IMR-90 (cell line): ENCODE measurements around the gene XRCC4. TPM values are rescaled to one million over a fixed set of nuclear protein-coding genes. Genes with fewer than 3 reads are reported as not detected.

ENCODE experiments used
- ATAC-seq: fragments of 200-7000 bp; cut with Tn5 transposase; 2 replicates; pipeline ENCODE4 v1.9.1; 2020; ENCODE audit warnings: low read depth, mild to moderate bottlenecking, moderate library complexity
- BruUV-seq: library from RNA; stranded (reverse); fragments of 400-500 nt; replicated peaks from 2 replicates; lab custom pipeline; 2021; lab: Mats Ljungman, UMichigan
- CTCF ChIA-PET: fragments of 300-600 bp; formaldehyde crosslinking; extraction: SDS; loops from one replicate; lab custom pipeline; 2021; ENCODE audit warnings: antibody characterized with exemption; lab: Yijun Ruan, JAX
- POLR2A ChIA-PET: fragments of 300-600 bp; sonication (Branson Sonifier 250); formaldehyde crosslinking; loops from one replicate; lab custom pipeline; 2022; ENCODE audit warnings: antibody characterized with exemption; ENCODE audit not compliant: unreplicated experiment; lab: Charles Lee
- DNase-seq: peaks from one replicate; pipeline ENCODE4 v3.0.0; 2013
- H2AFZ ChIP-seq: replicated peaks from 2 replicates; pipeline ENCODE3; 2013; ENCODE audit warnings: low read length, mild to moderate bottlenecking; ENCODE audit not compliant: poor library complexity
- H2AK5ac ChIP-seq: 2 replicates; pipeline ENCODE4 v1.6.1; 2013; ENCODE audit warnings: low read depth, low read length, inconsistent platforms
- H2AK9ac ChIP-seq: replicated peaks from 2 replicates; pipeline ENCODE3; 2013; ENCODE audit warnings: mild to moderate bottlenecking, low read depth, low read length, moderate library complexity; ENCODE audit not compliant: poor library complexity
- H2BK120ac ChIP-seq: 2 replicates; pipeline ENCODE4 v1.6.1; 2013; ENCODE audit warnings: low read depth, low read length, inconsistent platforms
- H2BK15ac ChIP-seq: 3 replicates; pipeline ENCODE4 v1.6.1; 2013; ENCODE audit warnings: low read depth, low read length, inconsistent platforms
- H2BK20ac ChIP-seq: 2 replicates; pipeline ENCODE4 v1.6.1; 2013; ENCODE audit warnings: low read depth, mild to moderate bottlenecking, inconsistent platforms, low read length, moderate library complexity
- H2BK5ac ChIP-seq: 2 replicates; pipeline ENCODE4 v1.6.1; 2013; ENCODE audit warnings: mild to moderate bottlenecking, low read depth, low read length, inconsistent platforms; ENCODE audit not compliant: poor library complexity, severe bottlenecking
- H3K14ac ChIP-seq: replicated peaks from 2 replicates; pipeline ENCODE4 v1.6.1; 2013; ENCODE audit warnings: low read depth, low read length, inconsistent platforms
- H3K18ac ChIP-seq: 2 replicates; pipeline ENCODE4 v1.6.1; 2013; ENCODE audit warnings: low read depth, low read length, control low read depth
- H3K23ac ChIP-seq: 2 replicates; pipeline ENCODE4 v1.6.1; 2013; ENCODE audit warnings: low read depth, low read length, inconsistent platforms
- H3K27ac ChIP-seq: 2 replicates; pipeline ENCODE4 v1.5.1; 2013; ENCODE audit warnings: mild to moderate bottlenecking, control low read depth, low read length; ENCODE audit not compliant: insufficient read depth
- H3K27me3 ChIP-seq: 2 replicates; pipeline ENCODE4 v1.6.1; 2013; ENCODE audit warnings: low read length; ENCODE audit not compliant: control insufficient read depth, insufficient read depth
- H3K36me3 ChIP-seq: 2 replicates; pipeline ENCODE4 v1.6.1; 2013; ENCODE audit warnings: low read length, mixed read lengths; ENCODE audit not compliant: control insufficient read depth, insufficient read depth
- H3K4ac ChIP-seq: 2 replicates; pipeline ENCODE4 v1.6.1; 2013; ENCODE audit warnings: low read depth, low read length, inconsistent platforms
- H3K4me1 ChIP-seq: 2 replicates; pipeline ENCODE4 v1.6.1; 2013; ENCODE audit warnings: low read length, mixed read lengths; ENCODE audit not compliant: control insufficient read depth, insufficient read depth
- H3K4me2 ChIP-seq: 2 replicates; pipeline ENCODE4 v1.6.1; 2013; ENCODE audit warnings: low read depth, mild to moderate bottlenecking, control low read depth, low read length, moderate library complexity
- H3K4me3 ChIP-seq: 2 replicates; pipeline ENCODE4 v1.5.1; 2013; ENCODE audit warnings: low read depth, mild to moderate bottlenecking, control low read depth, low read length, moderate library complexity; ENCODE audit not compliant: insufficient read depth
- H3K56ac ChIP-seq: 2 replicates; pipeline ENCODE4 v1.6.1; 2013; ENCODE audit warnings: low read length, inconsistent platforms; ENCODE audit not compliant: insufficient read depth; ENCODE audit errors: extremely low read depth
- H3K79me1 ChIP-seq, 2 experiments: 2 replicates each; pipeline ENCODE4 v1.6.1; 2013; ENCODE audit warnings: low read length in 2 of 2, inconsistent platforms in 1 of 2, low read depth in 1 of 2
- H3K9ac ChIP-seq: 2 replicates; pipeline ENCODE4 v1.6.1; 2013; ENCODE audit warnings: low read depth, low read length, control low read depth
- H3K9me1 ChIP-seq: 2 replicates; pipeline ENCODE4 v1.6.1; 2013; ENCODE audit warnings: low read length, inconsistent platforms; ENCODE audit not compliant: insufficient read depth
- H3K9me3 ChIP-seq: 2 replicates; pipeline ENCODE4 v1.6.1; 2013; ENCODE audit warnings: low read length; ENCODE audit not compliant: control insufficient read depth, insufficient read depth
- H4K20me1 ChIP-seq: 2 replicates; pipeline ENCODE4 v1.6.1; 2013; ENCODE audit warnings: low read length, inconsistent platforms; ENCODE audit not compliant: insufficient read depth
- H4K5ac ChIP-seq: 2 replicates; pipeline ENCODE4 v1.6.1; 2013; ENCODE audit warnings: mild to moderate bottlenecking, low read depth, low read length, control low read depth
- H4K8ac ChIP-seq, 2 experiments: 2 replicates each; pipeline ENCODE4 v1.6.1; 2013; ENCODE audit warnings: low read depth in 2 of 2, low read length in 2 of 2, control low read depth in 1 of 2, inconsistent platforms in 1 of 2
- H4K91ac ChIP-seq: 2 replicates; pipeline ENCODE4 v1.6.1; 2013; ENCODE audit warnings: low read depth, low read length, inconsistent platforms; ENCODE audit not compliant: insufficient read depth
- BHLHE40 ChIP-seq: fragments of 150-350 bp; IDR thresholded peaks from 2 replicates; pipeline ENCODE4 v1.6.1; 2016; ENCODE audit warnings: mild to moderate bottlenecking, low read depth, low read length
- CEBPB ChIP-seq: IDR thresholded peaks from 2 replicates; pipeline ENCODE4 v1.6.1; 2012; ENCODE audit warnings: low read depth, low read length, improper control_type of control experiment
- CHD1 ChIP-seq: IDR thresholded peaks from 2 replicates; pipeline ENCODE4 v1.6.1; 2012; ENCODE audit warnings: low read depth, low read length, improper control_type of control experiment
- CTCF ChIP-seq: conservative IDR thresholded peaks from 2 replicates; pipeline ENCODE4 v1.5.1; 2012; ENCODE audit warnings: mild to moderate bottlenecking, low read depth, low read length, improper control_type of control experiment
- MAFK ChIP-seq: IDR thresholded peaks from 2 replicates; pipeline ENCODE4 v1.6.1; 2012; ENCODE audit warnings: low read depth, low read length, improper control_type of control experiment
- MAZ ChIP-seq: IDR thresholded peaks from 2 replicates; pipeline ENCODE4 v1.6.1; 2012; ENCODE audit warnings: low read depth, mild to moderate bottlenecking, low read length, improper control_type of control experiment, moderate library complexity, borderline replicate concordance
- NFE2L2 ChIP-seq: fragments of 150-350 bp; IDR thresholded peaks from 2 replicates; pipeline ENCODE4 v1.6.1; 2016; ENCODE audit warnings: low read depth, mild to moderate bottlenecking, low read length
- POLR2A ChIP-seq: IDR thresholded peaks from 2 replicates; pipeline ENCODE4 v1.6.1; 2012; ENCODE audit warnings: mild to moderate bottlenecking, low read depth, low read length
- RAD21 ChIP-seq: IDR thresholded peaks from 2 replicates; pipeline ENCODE4 v1.6.1; 2012; ENCODE audit warnings: low read length, improper control_type of control experiment
- RFX5 ChIP-seq: IDR thresholded peaks from 2 replicates; pipeline ENCODE4 v1.8.0; 2012; ENCODE audit warnings: low read depth, mild to moderate bottlenecking, low read length, moderate library complexity
- USF2 ChIP-seq: fragments of 150-350 bp; IDR thresholded peaks from 2 replicates; pipeline ENCODE4 v1.6.1; 2017; ENCODE audit warnings: mild to moderate bottlenecking, antibody characterized with exemption, low read length, low read depth
- WGBS, 2 experiments: methylation state at CpG; one replicate each; pipeline versions ENCODE4 v1.1.5 to v1.1.7; 2013; ENCODE audit warnings: missing lambda C conversion rate in 2 of 2; ENCODE audit not compliant: insufficient read length in 1 of 2; ENCODE audit errors: extremely low coverage in 2 of 2; 5-methylcytosine and 5-hydroxymethylcytosine counted together
- dilution Hi-C: fragments of 300-500 bp; cut with HindIII; formaldehyde crosslinking; loops from one replicate; pipeline ENCODE4 v1.14.3; 2018; ENCODE audit warnings: low sequenced_read_pairs; ENCODE audit not compliant: unreplicated experiment
- in situ Hi-C: fragments of 300-500 bp; cut with MboI; formaldehyde crosslinking; loops from 3 replicates; pipeline ENCODE4 v1.14.3; 2019; ENCODE audit warnings: low sequenced_read_pairs, inconsistent platforms, mixed read lengths
- intact Hi-C: fragments of 100-400 bp; cut with micrococcal nuclease; formaldehyde crosslinking; loops from 2 replicates; pipeline ENCODE4 v1.10.0; 2022
- polyA plus RNA-seq, 3 experiments: library from polyadenylated mRNA; depleted of rRNA; stranded (reverse); fragments of >200 nt; gene quantifications; 2 replicates each; pipeline ENCODE4 v1.2.3, GENCODE V29; 2012; ENCODE audit warnings: low replicate concordance in 1 of 3
- total RNA-seq: library from RNA; depleted of rRNA; stranded (reverse); fragments of >200 nt; gene quantifications from 2 replicates; pipeline ENCODE4 v1.2.3, GENCODE V29; 2012

The XRCC4 gene
- total and polyA plus RNA-seq, 2 of the 4 experiments (the other 2 are of a cell fraction), result 3.5 to 4.7 TPM

GRCh38 chr5:83035373-83036100 lies 41.8 kb upstream of the XRCC4 start:
- Histone ChIP-seq H4K20me1 (no peaks in the 10 kb centered on the region), H3K18ac (no peak overlapping the region), H3K14ac (no peak overlapping the region), H3K36me3 (no peaks in the 10 kb centered on the region), H3K9me3 (no peaks in the 10 kb centered on the region), H3K4me3 (no peak overlapping the region), H3K4ac (no peak overlapping the region), H3K23ac (no peak overlapping the region), H3K27me3 (no peaks in the 10 kb centered on the region), H2BK20ac (no peak overlapping the region), H4K91ac (no peak overlapping the region), H4K5ac (no peak overlapping the region), H2BK5ac (no peak overlapping the region), H3K27ac (no peak overlapping the region), H3K9me1 (no peaks in the 10 kb centered on the region), H3K56ac (no peak overlapping the region), H2BK120ac (no peak overlapping the region), H2AFZ (no peak overlapping the region), H3K9ac (no peak overlapping the region), H2AK9ac (no peak overlapping the region), H4K8ac (no peak overlapping the region), H2AK5ac (no peak overlapping the region), H3K4me1 (peaks cover 2% of the 10 kb centered on the region; the same call in 1 of the 2 replicates), H3K4me2 (no peak overlapping the region), H2BK15ac (no peak overlapping the region), H3K79me1 (no peaks in the 10 kb centered on the region)
- in situ Hi-C loops, result no loop called here
- no CpG with 5 or more reads among the region's 5 CpGs for WGBS, 2 experiments
- no peak for DNase-seq
- ChIA-PET CTCF (no interaction called here), POLR2A (no interaction called here)
- intact Hi-C loops, result no loop called here
- BruUV-seq, result no TSS peak
- ATAC-seq, result peak; percentile 67
- TF ChIP-seq CTCF, result no peak
- no peak for TF ChIP-seq RFX5
- no peak for TF ChIP-seq CHD1
- no peak for TF ChIP-seq NFE2L2
- no peak for TF ChIP-seq MAFK
- no peak for TF ChIP-seq POLR2A
- no peak for TF ChIP-seq USF2
- TF ChIP-seq RAD21, result no peak
- no peak for TF ChIP-seq MAZ
- TF ChIP-seq CEBPB, result no peak
- TF ChIP-seq BHLHE40, result no peak
- dilution Hi-C loops, result no loop called here
